ENCODE data around the gene FLOT2. TPM values are rescaled to one million over a fixed set of nuclear protein-coding genes. Genes with fewer than 3 reads are reported as not detected.

FLOT2 gene
- total RNA-seq, 1 experiment from 2014 or later: 98.1 TPM

DNA sequence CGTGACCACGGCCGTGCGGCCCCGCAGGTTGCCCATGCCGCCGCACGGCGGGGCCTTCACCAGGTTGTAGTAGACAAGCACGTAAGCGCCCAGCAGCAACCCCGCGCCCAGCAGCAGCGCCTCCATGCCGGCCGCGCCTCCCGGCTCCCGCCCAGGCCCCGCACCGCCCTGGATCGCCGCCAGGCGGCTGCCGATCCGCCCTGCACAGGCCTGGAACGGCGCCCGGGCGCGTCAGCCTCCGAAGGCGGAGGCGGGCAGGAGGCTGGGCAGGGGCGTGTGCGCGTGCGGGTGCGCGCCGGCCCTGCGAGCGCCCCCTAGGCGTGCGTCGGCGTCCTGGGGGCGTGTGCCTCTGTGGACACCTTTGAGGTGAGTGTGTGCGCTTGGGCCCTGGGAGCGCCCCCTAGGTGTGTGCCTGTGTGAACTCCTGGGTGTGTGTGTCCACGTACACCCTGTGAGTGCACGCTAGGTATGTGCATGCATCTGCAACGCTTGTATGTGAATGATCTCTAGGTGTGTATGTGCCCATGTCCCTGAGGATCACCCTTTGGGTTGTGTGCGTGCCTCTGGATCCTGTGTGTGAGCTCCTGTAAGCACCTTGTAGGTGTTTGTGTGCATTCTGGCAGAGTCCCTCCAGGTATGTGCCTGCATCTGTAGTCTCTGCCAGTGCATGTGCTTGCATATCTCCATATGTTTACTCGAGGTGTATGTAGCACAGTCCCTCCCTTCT lies 5.4 kb upstream of the FLOT2 start, which contains the start of gene DHRS13 (continued):
- TF ChIP-seq, protein P1, sequence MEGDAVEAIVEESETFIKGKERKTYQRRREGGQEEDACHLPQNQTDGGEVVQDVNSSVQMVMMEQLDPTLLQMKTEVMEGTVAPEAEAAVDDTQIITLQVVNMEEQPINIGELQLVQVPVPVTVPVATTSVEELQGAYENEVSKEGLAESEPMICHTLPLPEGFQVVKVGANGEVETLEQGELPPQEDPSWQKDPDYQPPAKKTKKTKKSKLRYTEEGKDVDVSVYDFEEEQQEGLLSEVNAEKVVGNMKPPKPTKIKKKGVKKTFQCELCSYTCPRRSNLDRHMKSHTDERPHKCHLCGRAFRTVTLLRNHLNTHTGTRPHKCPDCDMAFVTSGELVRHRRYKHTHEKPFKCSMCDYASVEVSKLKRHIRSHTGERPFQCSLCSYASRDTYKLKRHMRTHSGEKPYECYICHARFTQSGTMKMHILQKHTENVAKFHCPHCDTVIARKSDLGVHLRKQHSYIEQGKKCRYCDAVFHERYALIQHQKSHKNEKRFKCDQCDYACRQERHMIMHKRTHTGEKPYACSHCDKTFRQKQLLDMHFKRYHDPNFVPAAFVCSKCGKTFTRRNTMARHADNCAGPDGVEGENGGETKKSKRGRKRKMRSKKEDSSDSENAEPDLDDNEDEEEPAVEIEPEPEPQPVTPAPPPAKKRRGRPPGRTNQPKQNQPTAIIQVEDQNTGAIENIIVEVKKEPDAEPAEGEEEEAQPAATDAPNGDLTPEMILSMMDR (IDR thresholded peaks at IDR 0.05 in 2 of 3, conservative IDR thresholded peaks at IDR 0.05 in 1 of 3; ENCODE audit: borderline replicate concordance in 1 of 3, insufficient read depth in 1 of 3, low read depth in 2 of 3, low read length in 2 of 3): peak; percentile 96 to 99 (median 97)
- TF ChIP-seq SRF (IDR thresholded peaks at IDR 0.05; ENCODE audit: low read depth) (no peak), RAD21 (IDR thresholded peaks at IDR 0.05; ENCODE audit: low read depth) (peak; percentile 68), ELF1 (IDR thresholded peaks at IDR 0.05; ENCODE audit: borderline replicate concordance, low read depth) (no peak), EGR1 (IDR thresholded peaks at IDR 0.05; ENCODE audit: low read depth) (peak; percentile 94), EZH2 (IDR thresholded peaks at IDR 0.05) (no peak), FOSL1 (IDR thresholded peaks at IDR 0.05; ENCODE audit: low read depth) (no peak), YY1 (IDR thresholded peaks at IDR 0.05; ENCODE audit: extremely low read depth, insufficient replicate concordance, low read depth, low read length) (peak; percentile 75), TCF7L2 (IDR thresholded peaks at IDR 0.05; ENCODE audit: borderline replicate concordance, extremely low read depth, insufficient read depth, insufficient read length) (peak; percentile 77), JUND (IDR thresholded peaks at IDR 0.05) (no peak), POLR2A (IDR thresholded peaks at IDR 0.05; ENCODE audit: borderline replicate concordance, extremely low read depth, insufficient read depth, insufficient read length) (peak; percentile 58), SIN3A (IDR thresholded peaks at IDR 0.05; ENCODE audit: low read depth) (peak; percentile 93), SP1 (IDR thresholded peaks at IDR 0.05; ENCODE audit: low read depth) (peak; percentile 63), CBX3 (IDR thresholded peaks at IDR 0.05; ENCODE audit: low read depth) (peak; percentile 98)
- TF ChIP-seq, protein P2, sequence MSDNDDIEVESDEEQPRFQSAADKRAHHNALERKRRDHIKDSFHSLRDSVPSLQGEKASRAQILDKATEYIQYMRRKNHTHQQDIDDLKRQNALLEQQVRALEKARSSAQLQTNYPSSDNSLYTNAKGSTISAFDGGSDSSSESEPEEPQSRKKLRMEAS (IDR thresholded peaks at IDR 0.05): peak; percentile 95

All from HCT116 (cell line).